GM19463 (cell line): ENCODE measurements around the gene NYAP1.
"Not testable (repeated sequence)": the region's sequence is repeated elsewhere in the genome, so short reads cannot be mapped to it uniquely, and the experiment has no call there.

Experiments used
- ATAC-seq: cut with Tn5 transposase; IDR thresholded peaks from one replicate; pipeline ENCODE4 v1.9.1; 2021; ENCODE audit warnings: mild to moderate bottlenecking, moderate library complexity; ENCODE audit not compliant: unreplicated experiment

Gene NYAP1

DNA sequence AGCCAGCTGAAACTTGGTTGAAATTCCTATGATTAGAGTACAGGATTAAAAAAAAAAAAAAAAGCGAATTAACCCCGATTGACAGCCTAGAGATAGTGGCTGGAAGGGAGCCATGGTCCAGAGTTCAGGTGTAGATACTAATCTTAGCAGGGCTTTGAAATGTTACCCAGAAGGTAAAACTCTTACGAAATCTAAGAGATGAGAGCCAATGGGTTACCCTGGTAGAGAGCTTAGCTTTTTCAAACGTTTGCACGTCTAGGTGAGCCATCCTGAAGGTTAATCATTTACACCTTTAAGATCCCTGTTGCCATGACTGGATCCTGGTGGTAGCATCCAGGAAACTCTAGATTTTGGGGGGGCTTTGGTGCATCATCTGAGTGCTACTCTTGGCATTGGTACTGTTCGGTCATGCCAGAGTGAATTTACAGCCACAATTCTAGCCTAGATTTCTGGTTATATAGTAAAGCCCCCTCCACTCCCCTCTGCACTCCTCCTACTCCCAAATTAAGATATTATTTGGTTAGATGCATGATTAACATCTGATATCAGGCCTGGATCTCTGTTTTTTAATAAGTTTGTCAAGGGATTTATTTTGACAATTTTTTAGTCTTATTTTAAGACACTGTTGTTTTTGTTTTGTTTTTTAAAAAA, 56.5 kb downstream of the NYAP1 start:
- ATAC-seq, result no peak

GRCh38 chr7:100541309-100541708, 57.6 kb downstream of the NYAP1 start:
- ATAC-seq, result not testable (repeated sequence)

DNA sequence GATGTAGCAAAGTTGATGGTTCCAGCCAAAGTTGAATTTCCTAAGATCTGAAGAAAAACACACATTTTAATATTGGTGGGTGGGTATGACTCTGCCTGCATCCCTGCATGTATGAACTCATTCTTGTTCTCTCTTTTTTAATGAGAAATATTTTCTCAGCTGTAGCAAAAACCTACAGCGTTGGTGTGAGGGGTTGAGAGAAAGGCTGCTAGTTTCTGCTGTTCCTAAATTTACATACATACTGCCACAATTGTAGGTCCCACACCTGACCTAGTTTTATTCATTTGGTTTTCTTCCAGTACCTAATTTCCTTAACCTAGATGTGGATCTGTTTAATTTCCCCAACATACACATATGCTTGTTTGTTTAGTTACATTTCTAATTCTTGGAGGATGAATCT, 59.9 kb downstream of the NYAP1 start:
- ATAC-seq, result no peak

GRCh38 chr7:100544386-100544785, 60.7 kb downstream of the NYAP1 start:
- no peak for ATAC-seq
